ENCODE results near the gene LSS. TPM values are rescaled to one million over a fixed set of nuclear protein-coding genes. Genes with fewer than 3 reads are reported as not detected.

Gene LSS
- total and polyA plus RNA-seq, 10 of the 15 experiments (the other 5 are each of a cell fraction or from before 2014, with no cell fraction given) = 2.9 to 82.4 (median 27.5) TPM

DNA sequence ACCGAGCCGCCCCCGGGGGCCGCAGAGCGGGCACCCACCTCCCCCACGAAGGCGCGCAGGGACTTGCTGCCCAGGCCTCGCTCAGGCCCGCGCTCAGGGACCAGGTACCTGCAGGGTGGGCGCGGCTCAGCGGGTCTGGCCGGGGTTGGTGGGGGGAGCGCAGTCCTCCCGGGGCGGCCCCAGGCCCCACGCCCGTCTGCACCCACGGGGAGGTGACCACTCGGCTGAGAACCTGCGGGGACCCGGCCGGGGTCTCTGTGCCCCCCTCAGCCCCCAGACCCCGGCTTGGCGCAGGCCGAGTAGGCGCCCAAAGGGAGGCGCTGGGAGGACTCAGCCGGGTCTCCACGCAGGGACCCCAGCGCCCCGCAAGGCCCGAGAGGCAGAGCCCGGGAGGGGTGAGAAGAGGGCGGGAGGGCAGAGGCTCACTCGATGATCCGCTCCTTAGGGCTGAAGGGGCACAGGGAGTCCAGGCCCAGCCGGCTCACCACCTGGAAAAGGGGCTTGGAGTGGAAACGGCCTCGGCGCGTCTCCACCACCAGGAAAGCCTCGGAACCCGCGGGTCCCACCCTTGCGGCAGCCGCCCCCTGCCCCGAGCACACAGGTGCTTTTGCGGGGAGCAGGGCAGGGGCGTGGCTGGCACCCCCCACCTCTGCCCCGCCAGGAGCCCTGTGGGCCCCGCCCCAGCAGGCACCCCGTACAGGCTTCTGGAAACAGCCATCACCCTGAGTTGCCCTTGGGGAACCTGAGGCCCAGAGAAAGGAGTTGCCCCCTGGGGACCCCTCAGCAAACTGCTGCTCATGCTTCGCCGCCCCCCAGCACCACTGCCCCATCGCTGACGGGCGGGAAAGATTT, 82.5 kb downstream of the LSS start:
- ChIA-PET POLR2A (no interaction called here), SMC1A (ENCODE audit: uncharacterized antibody, unreplicated experiment) (no interaction called here), RAD21 (ENCODE audit: unreplicated experiment) (no interaction called here), CTCF (interaction anchor here (1.1 kb wide), 1 partner anchor 139 kb away, joined by 4 read pairs; no protein-coding TSS in a partner anchor)
- FAIRE-seq (no peak), DNase-seq (ENCODE audit: low read depth, low spot score) (no peak), ATAC-seq (no peak)
- no TSS peak for BruUV-seq (replicated peaks)
- WGBS (ENCODE audit: insufficient coverage, insufficient replicate concordance, low lambda C conversion rate, missing lambda C conversion rate) = 58% methylated on average over 28 of the region's 60 CpGs
- no peak overlapping the region for H3K4me3 ChIP-seq
- no peaks in the 10 kb centered on the region; the same call in 2 of the 3 replicates for H3K9me3 ChIP-seq (replicated peaks; ENCODE audit: control insufficient read depth, insufficient read depth, low read length)
- H3K27me3 ChIP-seq (replicated peaks in 1 of 2; ENCODE audit: control insufficient read depth in 2 of 2, insufficient read depth in 2 of 2, low read length in 1 of 2) = no peaks in the 10 kb centered on the region
- no peak overlapping the region for H3K4me2 ChIP-seq (ENCODE audit: control insufficient read depth, insufficient read depth)
- no peak overlapping the region for H3K9ac ChIP-seq (ENCODE audit: control insufficient read depth, insufficient read depth, low read length)
- intact Hi-C loops (cut with micrococcal nuclease; ENCODE audit: unreplicated experiment) = loop anchor here (10.0 kb wide), 1 partner anchor 139 kb away; the partner anchor contains the start of genes MCM3AP and YBEY
- H4K20me1 ChIP-seq (ENCODE audit: control insufficient read depth, insufficient read depth) = no peaks in the 10 kb centered on the region
- H3K36me3 ChIP-seq (ENCODE audit: control insufficient read depth in 2 of 2, insufficient read depth in 2 of 2, low read length in 1 of 2) = no peaks in the 10 kb centered on the region
- no peak overlapping the region for H3K27ac ChIP-seq (ENCODE audit: control insufficient read depth, insufficient read depth)
- H2AFZ ChIP-seq (ENCODE audit: control insufficient read depth, low read depth, low read length) = no peak overlapping the region
- no peaks in the 10 kb centered on the region for H3K79me2 ChIP-seq (ENCODE audit: control insufficient read depth, insufficient read depth, low read length)
- TF ChIP-seq YBX1 (IDR thresholded peaks at IDR 0.05) = no peak
- no peak for TF ChIP-seq MTA3 (IDR thresholded peaks at IDR 0.05; ENCODE audit: borderline replicate concordance, low read length)
- TF ChIP-seq CHD2 (IDR thresholded peaks at IDR 0.05; ENCODE audit: borderline replicate concordance, low read depth, low read length) = no peak
- no peak for TF ChIP-seq IKZF2 (IDR thresholded peaks at IDR 0.05)
- in situ Hi-C loops (cut with MboI) = no loop called here
- no peaks in the 10 kb centered on the region; the same call in 1 of the 2 replicates for H3K4me1 ChIP-seq (ENCODE audit: control insufficient read depth, insufficient read depth, low read length)

DNA sequence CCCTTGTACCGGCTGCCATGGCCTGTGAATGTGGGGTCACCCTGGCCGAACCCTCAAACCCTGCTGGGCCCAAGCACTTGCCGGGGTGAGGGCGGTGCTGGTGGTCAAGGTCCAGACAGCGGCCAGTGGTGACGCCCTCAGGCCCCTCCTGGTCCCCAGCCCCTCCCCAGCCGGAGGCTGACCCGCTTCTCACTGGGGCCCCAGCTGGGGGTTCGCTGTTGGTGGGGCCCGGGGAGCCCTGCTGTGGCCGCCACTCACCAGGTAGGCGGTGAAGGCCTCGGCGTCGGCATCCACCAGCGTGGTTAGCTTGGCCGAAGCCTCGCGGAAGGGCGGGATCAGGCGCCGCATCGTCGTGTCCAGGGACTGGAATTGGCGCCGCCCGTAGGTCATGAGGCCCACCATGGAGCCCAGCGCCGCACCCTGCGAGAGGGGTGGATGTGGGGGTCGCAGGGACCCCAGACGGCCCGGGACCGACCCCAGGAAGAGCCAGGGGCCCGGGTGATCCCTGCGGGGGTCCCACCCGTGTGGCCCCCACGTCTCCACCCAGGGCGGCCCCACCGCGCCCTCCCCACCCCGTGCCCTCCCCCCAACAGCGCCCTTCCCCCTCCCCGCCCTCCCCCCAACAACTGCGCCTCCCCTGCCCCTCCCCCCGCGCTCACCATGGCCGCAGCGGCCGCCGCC, 83.3 kb downstream of the LSS start:
- ChIA-PET CTCF (no interaction called here), SMC1A (ENCODE audit: uncharacterized antibody, unreplicated experiment) (no interaction called here), POLR2A (no interaction called here), RAD21 (ENCODE audit: unreplicated experiment) (no interaction called here)
- Histone ChIP-seq H3K4me2 (ENCODE audit: control insufficient read depth, insufficient read depth) (no peak overlapping the region), H3K4me1 (ENCODE audit: control insufficient read depth, insufficient read depth, low read length) (no peaks in the 10 kb centered on the region; the same call in 1 of the 2 replicates), H3K79me2 (ENCODE audit: control insufficient read depth, insufficient read depth, low read length) (no peaks in the 10 kb centered on the region), H3K27me3 (replicated peaks in 1 of 2; ENCODE audit: control insufficient read depth in 2 of 2, insufficient read depth in 2 of 2, low read length in 1 of 2) (no peaks in the 10 kb centered on the region), H3K27ac (ENCODE audit: control insufficient read depth, insufficient read depth) (no peak overlapping the region), H2AFZ (ENCODE audit: control insufficient read depth, low read depth, low read length) (no peak overlapping the region), H3K9ac (ENCODE audit: control insufficient read depth, insufficient read depth, low read length) (no peak overlapping the region), H3K36me3 (ENCODE audit: control insufficient read depth in 2 of 2, insufficient read depth in 2 of 2, low read length in 1 of 2) (no peaks in the 10 kb centered on the region), H3K4me3 (no peak overlapping the region), H3K9me3 (replicated peaks; ENCODE audit: control insufficient read depth, insufficient read depth, low read length) (no peaks in the 10 kb centered on the region; the same call in 2 of the 3 replicates), H4K20me1 (ENCODE audit: control insufficient read depth, insufficient read depth) (no peaks in the 10 kb centered on the region)
- DNase-seq (ENCODE audit: low read depth, low spot score) (no peak), FAIRE-seq (no peak), ATAC-seq (no peak)
- BruUV-seq (replicated peaks) = no TSS peak
- in situ Hi-C loops (cut with MboI) = no loop called here
- 92% methylated on average over 30 of the region's 51 CpGs for WGBS (ENCODE audit: insufficient coverage, insufficient replicate concordance, low lambda C conversion rate, missing lambda C conversion rate)
- intact Hi-C loops (cut with micrococcal nuclease; ENCODE audit: unreplicated experiment) = loop anchor here (10.0 kb wide), 1 partner anchor 140 kb away; the partner anchor contains the start of genes MCM3AP and YBEY
- TF ChIP-seq, protein P1, sequence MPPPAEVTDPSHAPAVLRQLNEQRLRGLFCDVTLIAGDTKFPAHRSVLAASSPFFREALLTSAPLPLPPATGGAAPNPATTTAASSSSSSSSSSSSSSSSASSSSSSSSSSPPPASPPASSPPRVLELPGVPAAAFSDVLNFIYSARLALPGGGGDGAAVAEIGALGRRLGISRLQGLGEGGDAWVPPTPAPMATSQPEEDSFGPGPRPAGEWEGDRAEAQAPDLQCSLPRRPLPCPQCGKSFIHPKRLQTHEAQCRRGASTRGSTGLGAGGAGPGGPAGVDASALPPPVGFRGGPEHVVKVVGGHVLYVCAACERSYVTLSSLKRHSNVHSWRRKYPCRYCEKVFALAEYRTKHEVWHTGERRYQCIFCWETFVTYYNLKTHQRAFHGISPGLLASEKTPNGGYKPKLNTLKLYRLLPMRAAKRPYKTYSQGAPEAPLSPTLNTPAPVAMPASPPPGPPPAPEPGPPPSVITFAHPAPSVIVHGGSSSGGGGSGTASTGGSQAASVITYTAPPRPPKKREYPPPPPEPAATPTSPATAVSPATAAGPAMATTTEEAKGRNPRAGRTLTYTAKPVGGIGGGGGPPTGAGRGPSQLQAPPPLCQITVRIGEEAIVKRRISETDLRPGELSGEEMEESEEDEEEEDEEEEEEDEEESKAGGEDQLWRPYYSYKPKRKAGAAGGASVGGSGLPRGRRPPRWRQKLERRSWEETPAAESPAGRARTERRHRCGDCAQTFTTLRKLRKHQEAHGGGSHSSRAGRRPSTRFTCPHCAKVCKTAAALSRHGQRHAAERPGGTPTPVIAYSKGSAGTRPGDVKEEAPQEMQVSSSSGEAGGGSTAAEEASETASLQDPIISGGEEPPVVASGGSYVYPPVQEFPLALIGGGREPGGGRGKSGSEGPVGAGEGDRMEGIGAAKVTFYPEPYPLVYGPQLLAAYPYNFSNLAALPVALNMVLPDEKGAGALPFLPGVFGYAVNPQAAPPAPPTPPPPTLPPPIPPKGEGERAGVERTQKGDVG (CRISPR knock-in tag; IDR thresholded peaks at IDR 0.05) = no peak
- TF ChIP-seq SIN3A (IDR thresholded peaks at IDR 0.05; ENCODE audit: low read depth, low read length) = no peak
- no peak for TF ChIP-seq SPI1 (IDR thresholded peaks at IDR 0.05; ENCODE audit: borderline replicate concordance, insufficient read depth, low read depth, low read length)
- TF ChIP-seq, protein P2, sequence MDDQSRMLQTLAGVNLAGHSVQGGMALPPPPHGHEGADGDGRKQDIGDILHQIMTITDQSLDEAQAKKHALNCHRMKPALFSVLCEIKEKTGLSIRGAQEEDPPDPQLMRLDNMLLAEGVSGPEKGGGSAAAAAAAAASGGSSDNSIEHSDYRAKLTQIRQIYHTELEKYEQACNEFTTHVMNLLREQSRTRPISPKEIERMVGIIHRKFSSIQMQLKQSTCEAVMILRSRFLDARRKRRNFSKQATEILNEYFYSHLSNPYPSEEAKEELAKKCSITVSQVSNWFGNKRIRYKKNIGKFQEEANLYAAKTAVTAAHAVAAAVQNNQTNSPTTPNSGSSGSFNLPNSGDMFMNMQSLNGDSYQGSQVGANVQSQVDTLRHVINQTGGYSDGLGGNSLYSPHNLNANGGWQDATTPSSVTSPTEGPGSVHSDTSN (IDR thresholded peaks at IDR 0.05; ENCODE audit: insufficient replicate concordance, low read depth, low read length) = no peak
- TF ChIP-seq YY1 (IDR thresholded peaks at IDR 0.05; ENCODE audit: low read depth, low read length) = no peak
- TF ChIP-seq CHD1 (IDR thresholded peaks at IDR 0.05; ENCODE audit: low read depth, low read length) = no peak
- no peak for TF ChIP-seq NFYA (IDR thresholded peaks at IDR 0.05; ENCODE audit: borderline replicate concordance, low read depth, low read length)

All from GM12878 (cell line).